Measurements from ENCODE around the gene ITGB2.
A peak's percentile ranks its signal among the peaks of the same experiment; 100 is the strongest.
"Not testable (repeated sequence)": the region's sequence is repeated elsewhere in the genome, so short reads cannot be mapped to it uniquely, and the experiment has no call there.

ITGB2 gene

DNA sequence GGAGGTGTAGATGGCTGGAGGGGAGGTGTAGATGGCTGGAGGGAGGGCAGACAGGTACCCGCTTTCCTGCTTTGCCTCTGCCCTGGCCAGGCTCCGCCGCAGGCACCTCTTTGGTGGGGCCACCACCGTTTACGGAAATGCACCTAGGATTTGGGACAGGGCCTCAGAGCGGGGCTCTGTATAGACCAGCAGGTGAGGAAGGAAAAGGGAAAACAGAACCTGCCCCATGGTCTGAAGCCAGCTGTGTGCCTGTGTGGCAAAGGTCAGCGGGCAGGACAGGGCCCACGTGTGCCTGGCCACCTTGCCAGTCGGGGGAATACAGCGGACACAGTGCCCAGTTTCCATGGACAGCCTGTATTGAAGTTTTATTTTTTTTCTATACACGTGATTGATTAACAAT is 35.1 kb downstream of the ITGB2 start:
- peaks cover 0 to 34% (median 0%) of the 10 kb centered on the region in 5 donors for H3K36me3 ChIP-seq (ENCODE audit: control insufficient read depth in 5 of 5, insufficient read depth in 5 of 5, low read length in 5 of 5)
- H3K27me3 ChIP-seq (ENCODE audit: control insufficient read depth in 5 of 5, insufficient read depth in 4 of 5, low read length in 5 of 5): peaks cover 0 to 25% (median 8%) of the 10 kb centered on the region in 5 donors
- no peak overlapping the region for H3K4me3 ChIP-seq (ENCODE audit: low read depth in 1 of 5, low read length in 5 of 5)
- H3K9me3 ChIP-seq (ENCODE audit: control insufficient read depth in 5 of 5, low read length in 5 of 5): no peaks in the 10 kb centered on the region
- H3K4me1 ChIP-seq (ENCODE audit: control insufficient read depth in 5 of 5, insufficient read depth in 5 of 5, low read length in 5 of 5): peaks cover 0 to 26% (median 17%) of the 10 kb centered on the region in 5 donors
- H3K9ac ChIP-seq (ENCODE audit: low read length in 5 of 5): no peak overlapping the region
- no peak overlapping the region for H3K27ac ChIP-seq (ENCODE audit: low read depth, low read length)

DNA sequence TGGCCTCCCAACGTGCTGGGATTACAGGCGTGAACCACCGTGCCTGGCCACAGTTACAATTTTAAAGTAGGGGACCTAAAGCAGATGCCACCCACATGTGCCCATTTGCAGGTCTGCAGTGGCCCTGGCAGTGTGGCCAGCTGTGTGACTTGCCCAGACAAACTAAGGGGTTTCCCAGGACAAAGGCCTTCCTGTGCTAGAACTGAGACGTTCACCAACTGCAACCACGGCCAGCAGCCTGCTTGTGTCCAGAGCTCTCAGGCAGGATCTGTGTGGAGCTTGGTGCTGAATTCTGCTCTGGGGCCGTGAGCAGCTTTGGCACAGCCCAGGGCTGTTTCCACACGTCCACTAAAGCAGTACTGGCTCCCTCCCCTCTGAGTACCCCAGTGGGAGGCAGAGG is 36.6 kb downstream of the ITGB2 start:
- Histone ChIP-seq H3K27me3 (ENCODE audit: control insufficient read depth in 5 of 5, insufficient read depth in 4 of 5, low read length in 5 of 5) (peaks cover 0 to 12% (median 2%) of the 10 kb centered on the region in 5 donors), H3K4me1 (ENCODE audit: control insufficient read depth in 5 of 5, insufficient read depth in 5 of 5, low read length in 5 of 5) (peaks cover 0 to 41% (median 21%) of the 10 kb centered on the region in 5 donors), H3K27ac (ENCODE audit: low read depth, low read length) (no peak overlapping the region), H3K9ac (ENCODE audit: low read length in 5 of 5) (no peak overlapping the region), H3K4me3 (ENCODE audit: low read depth in 1 of 5, low read length in 5 of 5) (no peak overlapping the region), H3K9me3 (ENCODE audit: control insufficient read depth in 5 of 5, low read length in 5 of 5) (no peaks in the 10 kb centered on the region), H3K36me3 (ENCODE audit: control insufficient read depth in 5 of 5, insufficient read depth in 5 of 5, low read length in 5 of 5) (peaks cover 0 to 29% (median 0%) of the 10 kb centered on the region in 5 donors)

DNA sequence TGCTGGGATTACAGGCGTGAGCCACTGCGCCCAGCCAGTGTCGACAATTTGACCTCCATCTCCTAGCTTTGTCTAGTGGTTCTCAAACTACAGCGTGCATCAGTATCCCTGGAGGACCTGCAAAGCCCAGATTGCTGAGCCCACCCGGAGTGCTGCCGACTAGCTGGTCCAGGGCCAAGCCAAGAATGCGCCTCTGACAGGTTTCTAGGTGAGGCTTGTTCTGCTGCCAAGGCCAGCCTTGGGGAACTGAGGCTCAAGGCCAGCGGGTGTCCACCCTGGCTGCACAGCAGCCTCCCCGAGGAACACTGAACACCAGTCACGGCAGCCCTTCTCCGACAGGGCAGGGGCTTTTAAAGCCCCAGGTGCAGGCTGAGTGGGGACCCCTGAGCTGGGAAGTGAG is 37.4 kb downstream of the ITGB2 start:
- no peak overlapping the region for H3K27ac ChIP-seq (ENCODE audit: low read depth, low read length)
- H3K4me3 ChIP-seq (ENCODE audit: low read depth in 1 of 5, low read length in 5 of 5): no peak overlapping the region
- no peaks in the 10 kb centered on the region for H3K9me3 ChIP-seq (ENCODE audit: control insufficient read depth in 5 of 5, low read length in 5 of 5)
- H3K36me3 ChIP-seq (ENCODE audit: control insufficient read depth in 5 of 5, insufficient read depth in 5 of 5, low read length in 5 of 5): peaks cover 0 to 26% (median 0%) of the 10 kb centered on the region in 5 donors
- H3K4me1 ChIP-seq (ENCODE audit: control insufficient read depth in 5 of 5, insufficient read depth in 5 of 5, low read length in 5 of 5): peaks cover 0 to 44% (median 21%) of the 10 kb centered on the region in 5 donors
- H3K27me3 ChIP-seq (ENCODE audit: control insufficient read depth in 5 of 5, insufficient read depth in 4 of 5, low read length in 5 of 5): peaks cover 0 to 12% (median 2%) of the 10 kb centered on the region in 5 donors
- no peak overlapping the region for H3K9ac ChIP-seq (ENCODE audit: low read length in 5 of 5)

DNA sequence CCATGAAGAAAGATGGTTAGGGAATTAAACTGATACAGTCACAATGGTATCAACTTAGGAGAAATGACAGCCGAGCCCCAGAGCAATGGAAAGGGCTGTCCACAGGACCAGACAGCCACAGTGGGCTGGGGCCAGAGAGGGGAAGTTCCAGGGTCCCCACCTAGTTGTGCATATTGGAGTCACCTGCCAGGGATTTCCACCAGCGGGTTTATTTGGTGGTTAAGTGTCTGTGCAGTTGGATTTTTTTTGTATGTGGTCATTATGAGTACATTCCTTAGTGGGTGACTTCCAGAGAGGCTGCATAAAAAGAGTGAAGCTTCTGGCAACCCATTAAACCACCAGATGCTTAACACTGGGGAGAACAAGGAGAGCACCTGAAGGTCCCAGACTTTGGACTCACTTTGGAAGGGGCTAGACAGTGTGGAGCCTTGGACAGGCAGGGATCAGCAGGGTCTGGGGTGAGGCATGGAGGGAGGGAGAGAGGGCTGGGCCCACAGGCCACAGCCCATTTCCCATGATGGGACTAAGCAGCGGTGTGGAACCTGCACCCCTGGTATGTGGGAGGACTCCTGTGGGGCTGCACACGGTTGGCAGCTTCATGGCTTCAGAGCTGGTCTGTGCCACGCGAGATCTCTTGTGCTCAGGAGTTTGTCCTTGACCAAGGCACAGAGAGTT is 39.4 kb downstream of the ITGB2 start:
- no peaks in the 10 kb centered on the region for H3K9me3 ChIP-seq (ENCODE audit: control insufficient read depth in 5 of 5, low read length in 5 of 5)
- peaks cover 0 to 6% (median 0%) of the 10 kb centered on the region in 5 donors for H3K27me3 ChIP-seq (ENCODE audit: control insufficient read depth in 5 of 5, insufficient read depth in 4 of 5, low read length in 5 of 5)
- H3K36me3 ChIP-seq (ENCODE audit: control insufficient read depth in 5 of 5, insufficient read depth in 5 of 5, low read length in 5 of 5): peaks cover 0 to 8% (median 0%) of the 10 kb centered on the region in 5 donors
- no peak overlapping the region for H3K4me3 ChIP-seq (ENCODE audit: low read depth in 1 of 5, low read length in 5 of 5)
- no peak overlapping the region for H3K27ac ChIP-seq (ENCODE audit: low read depth, low read length)
- peaks cover 0 to 49% (median 21%) of the 10 kb centered on the region in 5 donors for H3K4me1 ChIP-seq (ENCODE audit: control insufficient read depth in 5 of 5, insufficient read depth in 5 of 5, low read length in 5 of 5)
- no peak overlapping the region for H3K9ac ChIP-seq (ENCODE audit: low read length in 5 of 5)

DNA sequence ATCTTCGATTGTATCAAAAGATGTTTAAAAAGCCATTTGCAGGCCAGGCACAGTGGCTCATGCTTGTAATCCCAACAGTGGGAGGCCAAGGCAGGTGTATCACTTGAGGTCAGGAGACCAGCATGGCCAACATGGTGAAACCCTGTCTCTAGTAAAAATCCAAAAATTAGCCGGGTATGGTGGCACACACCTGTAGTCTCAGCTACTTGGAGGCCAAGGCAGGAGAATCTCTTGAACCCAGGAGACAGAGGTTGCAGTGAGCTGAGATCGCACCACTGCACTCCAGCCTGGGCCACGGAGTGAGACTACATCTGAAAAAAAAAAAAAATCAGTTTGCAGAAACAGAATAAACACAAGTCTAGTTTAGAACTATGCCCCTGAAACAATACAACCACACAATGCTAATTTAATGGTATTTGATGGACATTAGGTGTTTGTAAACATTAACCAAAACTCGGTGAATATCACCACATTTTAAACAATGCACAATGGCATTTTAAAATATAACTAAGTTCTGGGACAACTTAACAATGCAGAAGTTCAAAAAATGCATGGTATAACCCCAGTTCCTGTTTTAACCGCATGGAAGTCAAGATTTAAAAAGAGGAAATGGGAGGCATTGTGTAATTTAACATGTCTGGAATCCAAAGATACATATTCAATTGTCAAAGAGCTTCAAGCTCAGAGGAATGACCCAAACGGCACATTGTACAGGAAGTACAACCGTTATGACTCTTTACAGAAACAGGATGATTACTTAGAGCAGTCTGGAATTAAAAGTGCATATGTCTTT is 40.1 kb downstream of the ITGB2 start:
- Histone ChIP-seq H3K4me1 (ENCODE audit: control insufficient read depth in 5 of 5, insufficient read depth in 5 of 5, low read length in 5 of 5) (peaks cover 0 to 53% (median 21%) of the 10 kb centered on the region in 5 donors), H3K36me3 (ENCODE audit: control insufficient read depth in 5 of 5, insufficient read depth in 5 of 5, low read length in 5 of 5) (peaks cover 0 to 2% (median 0%) of the 10 kb centered on the region in 5 donors)

DNA sequence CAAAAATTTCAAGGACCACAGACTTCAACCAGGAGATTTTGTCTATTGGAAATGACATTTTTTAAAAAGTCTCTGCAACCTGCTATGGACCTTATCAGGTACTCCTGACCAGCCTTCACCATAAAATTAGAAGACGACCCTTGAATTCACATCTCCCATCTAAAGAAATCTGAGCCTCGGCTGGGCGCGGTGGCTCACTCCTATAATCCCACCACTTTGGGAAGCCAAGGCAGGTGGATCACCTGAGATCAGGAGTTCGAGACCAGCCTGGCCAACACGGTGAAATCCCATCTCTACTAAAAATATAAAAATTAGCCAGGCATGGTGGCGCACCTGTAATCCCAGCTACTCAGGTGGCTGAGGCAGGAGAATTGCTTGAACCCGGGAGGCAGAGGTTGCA is 41.5 kb downstream of the ITGB2 start:
- H3K4me3 ChIP-seq (ENCODE audit: low read depth in 1 of 5, low read length in 5 of 5); H3K9me3 ChIP-seq (ENCODE audit: control insufficient read depth in 5 of 5, low read length in 5 of 5); H3K27me3 ChIP-seq (ENCODE audit: control insufficient read depth in 5 of 5, insufficient read depth in 4 of 5, low read length in 5 of 5); H3K36me3 ChIP-seq (ENCODE audit: control insufficient read depth in 5 of 5, insufficient read depth in 5 of 5, low read length in 5 of 5); H3K27ac ChIP-seq (ENCODE audit: low read depth, low read length); H3K9ac ChIP-seq (ENCODE audit: low read length in 5 of 5): not testable (repeated sequence)
- H3K4me1 ChIP-seq (ENCODE audit: control insufficient read depth in 5 of 5, insufficient read depth in 5 of 5, low read length in 5 of 5): peaks cover 0 to 67% (median 35%) of the 10 kb centered on the region in 5 donors

More for the DNA sequence above, 40.1 kb downstream of the ITGB2 start:
- Histone ChIP-seq H3K9ac (ENCODE audit: low read length in 5 of 5) (no peak overlapping the region), H3K9me3 (ENCODE audit: control insufficient read depth in 5 of 5, low read length in 5 of 5) (no peaks in the 10 kb centered on the region), H3K27ac (ENCODE audit: low read depth, low read length) (no peak overlapping the region), H3K4me3 (ENCODE audit: low read depth in 1 of 5, low read length in 5 of 5) (no peak overlapping the region), H3K27me3 (ENCODE audit: control insufficient read depth in 5 of 5, insufficient read depth in 4 of 5, low read length in 5 of 5) (peaks cover 0 to 1% (median 0%) of the 10 kb centered on the region in 5 donors)

DNA sequence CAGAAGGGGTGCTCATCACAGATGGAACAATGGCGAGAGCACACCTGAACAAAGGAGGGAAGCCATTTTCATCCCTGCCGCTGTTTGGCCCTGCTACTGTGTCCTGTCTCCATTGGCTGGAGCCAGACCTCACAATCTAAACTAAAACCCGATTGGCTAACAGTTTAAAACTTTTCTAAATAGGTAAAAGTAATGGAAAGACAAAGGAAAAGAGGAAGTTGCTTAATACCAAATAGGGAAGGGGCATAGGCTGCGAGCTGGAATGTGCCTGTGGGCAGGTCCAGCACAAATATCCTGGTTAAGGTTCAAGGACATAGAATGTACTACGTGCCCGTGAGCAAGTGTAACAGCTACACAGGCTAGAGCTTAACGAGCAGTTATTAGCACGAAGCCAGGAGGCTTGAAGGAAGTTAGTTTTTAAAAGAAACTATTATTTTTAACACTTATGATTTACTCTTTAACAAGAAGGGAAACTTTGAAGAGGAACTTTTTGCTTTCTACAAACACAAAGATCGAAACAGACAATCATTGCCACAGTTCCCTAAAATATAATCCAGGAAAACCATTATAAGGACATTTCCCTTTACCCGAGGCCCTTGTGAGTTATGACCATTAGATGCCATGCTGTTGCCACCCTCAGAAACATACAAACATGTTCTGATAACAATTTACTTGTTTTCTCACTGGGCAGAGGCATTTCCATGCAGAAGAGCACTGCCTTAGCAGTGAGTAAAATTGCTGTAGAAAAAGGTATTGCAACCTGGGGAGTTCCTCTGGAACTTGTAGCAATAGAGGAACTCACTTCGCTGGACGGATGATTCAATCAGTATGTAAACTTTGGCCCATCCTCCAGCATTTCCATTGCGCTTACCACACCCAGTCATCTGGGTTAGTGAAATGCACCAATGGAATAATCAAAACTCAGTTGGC is 42.4 kb downstream of the ITGB2 start:
- Histone ChIP-seq H3K9ac (ENCODE audit: low read length in 5 of 5) (no peak overlapping the region), H3K9me3 (ENCODE audit: control insufficient read depth in 5 of 5, low read length in 5 of 5) (no peaks in the 10 kb centered on the region), H3K4me3 (ENCODE audit: low read depth in 1 of 5, low read length in 5 of 5) (no peak overlapping the region), H3K4me1 (ENCODE audit: control insufficient read depth in 5 of 5, insufficient read depth in 5 of 5, low read length in 5 of 5) (peaks cover 0 to 70% (median 37%) of the 10 kb centered on the region in 5 donors), H3K36me3 (ENCODE audit: control insufficient read depth in 5 of 5, insufficient read depth in 5 of 5, low read length in 5 of 5) (no peaks in the 10 kb centered on the region), H3K27ac (ENCODE audit: low read depth, low read length) (no peak overlapping the region), H3K27me3 (ENCODE audit: control insufficient read depth in 5 of 5, insufficient read depth in 4 of 5, low read length in 5 of 5) (no peaks in the 10 kb centered on the region)

DNA sequence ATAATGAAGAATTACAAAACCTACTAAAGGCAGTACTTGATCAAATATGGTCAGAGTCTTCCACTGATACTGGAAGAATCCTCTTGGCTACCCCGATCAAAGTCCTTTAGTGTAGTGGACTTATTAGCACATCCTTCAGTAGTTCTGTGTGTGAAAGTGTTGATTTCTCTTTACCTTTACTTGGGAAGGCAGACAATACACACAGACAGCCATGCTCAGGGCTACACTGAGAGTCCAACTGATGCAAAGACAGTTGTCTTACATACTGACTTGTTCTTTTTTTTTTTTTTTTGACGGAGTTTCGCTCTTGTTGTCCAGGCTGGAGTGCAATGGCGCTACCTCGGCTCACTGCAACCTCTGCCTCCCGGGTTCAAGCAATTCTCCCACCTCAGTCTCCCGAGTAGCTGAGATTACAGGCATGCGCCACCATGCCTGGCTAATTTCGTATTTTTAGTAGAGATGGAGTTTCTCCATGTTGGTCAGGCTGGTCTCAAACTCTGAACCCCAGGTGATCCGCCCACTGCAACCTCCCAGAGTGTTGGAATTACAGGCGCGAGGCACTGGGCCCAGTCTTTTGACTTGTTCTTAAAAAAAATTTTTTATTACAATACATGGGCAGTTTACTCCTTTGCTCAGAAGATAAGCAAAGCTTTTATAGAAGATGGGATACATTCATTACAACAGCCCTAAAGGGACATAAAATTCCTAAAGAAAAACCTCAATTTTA is 43.7 kb downstream of the ITGB2 start:
- Histone ChIP-seq H3K36me3 (ENCODE audit: control insufficient read depth in 5 of 5, insufficient read depth in 5 of 5, low read length in 5 of 5) (no peaks in the 10 kb centered on the region), H3K27ac (ENCODE audit: low read depth, low read length) (no peak overlapping the region), H3K4me3 (ENCODE audit: low read depth in 1 of 5, low read length in 5 of 5) (no peak overlapping the region), H3K4me1 (ENCODE audit: control insufficient read depth in 5 of 5, insufficient read depth in 5 of 5, low read length in 5 of 5) (peaks cover 5 to 70% (median 36%) of the 10 kb centered on the region in 5 donors), H3K9me3 (ENCODE audit: control insufficient read depth in 5 of 5, low read length in 5 of 5) (no peaks in the 10 kb centered on the region), H3K9ac (ENCODE audit: low read length in 5 of 5) (no peak overlapping the region), H3K27me3 (ENCODE audit: control insufficient read depth in 5 of 5, insufficient read depth in 4 of 5, low read length in 5 of 5) (no peaks in the 10 kb centered on the region)

DNA sequence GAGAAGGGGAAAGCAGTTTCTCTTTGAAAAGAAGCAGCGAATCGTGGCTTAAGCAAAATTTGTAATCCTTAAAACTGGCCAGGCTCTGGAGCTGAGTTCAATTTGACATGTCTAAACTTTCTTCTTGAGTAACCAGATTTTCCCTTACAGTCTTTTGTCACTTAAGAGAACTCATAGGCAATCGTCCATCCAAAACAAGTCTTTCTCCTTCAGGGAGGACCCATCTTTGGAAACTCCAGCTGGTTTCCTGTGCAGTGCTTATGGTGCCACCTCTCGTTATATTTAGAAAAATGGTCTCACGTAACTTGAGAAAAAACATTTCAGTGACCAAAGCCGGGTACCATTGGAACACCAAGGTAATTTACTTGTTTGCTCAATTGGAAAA is 45.4 kb downstream of the ITGB2 start:
- Histone ChIP-seq H3K4me1 (ENCODE audit: control insufficient read depth in 5 of 5, insufficient read depth in 5 of 5, low read length in 5 of 5) (peaks cover 14 to 70% (median 44%) of the 10 kb centered on the region in 5 donors), H3K36me3 (ENCODE audit: control insufficient read depth in 5 of 5, insufficient read depth in 5 of 5, low read length in 5 of 5) (no peaks in the 10 kb centered on the region), H3K27me3 (ENCODE audit: control insufficient read depth in 5 of 5, insufficient read depth in 4 of 5, low read length in 5 of 5) (no peaks in the 10 kb centered on the region), H3K4me3 (ENCODE audit: low read depth in 1 of 5, low read length in 5 of 5) (peak overlapping the region; percentile 57 to 92 (median 70)), H3K27ac (ENCODE audit: low read depth, low read length) (peak overlapping the region; percentile 84), H3K9me3 (ENCODE audit: control insufficient read depth in 5 of 5, low read length in 5 of 5) (no peaks in the 10 kb centered on the region), H3K9ac (ENCODE audit: low read length in 5 of 5) (peak overlapping the region in 2 of 5 donors; percentile 77 to 83)
